OCI-LY3 (cell line): Measurements from ENCODE around the gene RBMS3.

Experiments used
- CTCF ChIP-seq: fragments of 200-600, 300-600 bp; sonication (generic); IDR thresholded peaks from 2 replicates; pipeline ENCODE4 v1.5.1; 2014; ENCODE audit warnings: antibody characterized with exemption, low read length, low read depth
- EZH2phosphoT487 ChIP-seq: fragments of 200-600 bp; shearing (Covaris generic); IDR thresholded peaks from 2 replicates; pipeline ENCODE4 v1.6.1; 2018; ENCODE audit warnings: antibody characterized with exemption, mixed run types, low read depth

DNA sequence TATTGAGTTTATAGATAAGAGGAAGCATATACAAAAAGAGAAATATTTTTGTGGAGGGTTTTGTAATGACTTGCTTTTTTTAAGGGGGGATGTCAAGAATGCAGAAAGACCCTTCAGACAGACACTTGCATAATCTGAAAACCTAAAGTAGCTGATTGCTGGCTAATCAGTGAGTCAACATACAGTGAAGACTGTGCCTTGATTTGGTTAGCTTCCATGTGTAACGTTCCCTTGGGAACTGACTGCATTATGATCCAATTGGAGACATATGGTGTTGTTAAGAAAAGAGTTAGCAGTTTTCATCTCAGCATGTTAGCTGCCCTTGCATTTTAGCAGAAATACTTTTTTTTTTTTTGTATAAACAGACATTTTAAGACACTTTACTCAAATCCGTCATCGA lies 483.2 kb downstream of the RBMS3 start:
- TF ChIP-seq EZH2phosphoT487 (no peak), CTCF (no peak)
